ENCODE measurements around the gene SEMA6C.
"Not testable (repeated sequence)": the region's sequence is repeated elsewhere in the genome, so short reads cannot be mapped to it uniquely, and the experiment has no call there.

The SEMA6C gene

GRCh38 chr1:151132335-151133017, 14.0 kb downstream of the SEMA6C start:
- H3K9me3 ChIP-seq: no peaks in the 10 kb centered on the region
- no peaks in the 10 kb centered on the region for H3K36me3 ChIP-seq (replicated peaks)
- in situ Hi-C loops (cut with MboI; ENCODE audit: low sequenced_read_pairs): no loop called here
- no peak for DNase-seq (ENCODE audit: low spot score in 2 of 2)
- no peaks in the 10 kb centered on the region for H3K27me3 ChIP-seq (ENCODE audit: low read depth)
- H3K4me1 ChIP-seq: 0 out of 2 replicates have a peak, but pooled peaks cover 6% of the 10 kb centered on the region
- no peak overlapping the region for H3K4me3 ChIP-seq

DNA sequence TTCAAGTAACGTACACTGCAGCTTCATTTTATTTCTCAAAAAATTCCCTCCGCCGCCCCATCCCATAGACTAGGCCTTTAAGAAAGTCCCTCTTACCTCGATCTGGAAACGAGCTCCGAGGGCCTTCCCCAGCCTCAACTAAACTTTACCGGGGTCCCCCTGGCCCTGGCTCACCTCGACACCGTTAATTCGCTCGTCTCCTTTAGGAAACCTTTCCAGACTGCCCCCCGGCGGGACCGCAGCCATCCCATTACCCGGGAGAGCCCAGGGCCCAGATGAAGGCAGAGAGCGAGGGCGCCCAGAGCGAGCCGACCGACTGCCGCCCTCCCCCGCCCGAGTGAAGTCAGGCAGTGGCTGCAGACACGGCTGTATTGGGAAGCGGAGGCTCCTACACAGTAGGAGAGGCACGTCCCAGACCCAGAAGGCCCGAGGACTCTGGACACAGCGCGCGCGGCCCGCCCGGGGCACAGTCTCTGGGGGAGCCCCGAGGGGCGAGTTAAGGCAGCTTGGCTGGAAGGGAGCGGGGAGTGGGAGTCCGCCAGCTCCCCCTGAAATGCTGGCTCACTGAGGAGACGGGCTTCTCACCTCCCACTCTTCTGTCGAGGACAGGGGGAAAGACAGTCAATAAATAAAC, 14.6 kb downstream of the SEMA6C start:
- DNase-seq (ENCODE audit: low spot score in 2 of 2): no peak
- Histone ChIP-seq H3K27me3 (ENCODE audit: low read depth) (no peaks in the 10 kb centered on the region), H3K4me1 (peaks cover 9% of the 10 kb centered on the region; the same call in 1 of the 2 replicates), H3K4me3 (no peak overlapping the region), H3K36me3 (replicated peaks) (no peaks in the 10 kb centered on the region), H3K9me3 (no peaks in the 10 kb centered on the region)
- in situ Hi-C loops (cut with MboI; ENCODE audit: low sequenced_read_pairs): no loop called here

DNA sequence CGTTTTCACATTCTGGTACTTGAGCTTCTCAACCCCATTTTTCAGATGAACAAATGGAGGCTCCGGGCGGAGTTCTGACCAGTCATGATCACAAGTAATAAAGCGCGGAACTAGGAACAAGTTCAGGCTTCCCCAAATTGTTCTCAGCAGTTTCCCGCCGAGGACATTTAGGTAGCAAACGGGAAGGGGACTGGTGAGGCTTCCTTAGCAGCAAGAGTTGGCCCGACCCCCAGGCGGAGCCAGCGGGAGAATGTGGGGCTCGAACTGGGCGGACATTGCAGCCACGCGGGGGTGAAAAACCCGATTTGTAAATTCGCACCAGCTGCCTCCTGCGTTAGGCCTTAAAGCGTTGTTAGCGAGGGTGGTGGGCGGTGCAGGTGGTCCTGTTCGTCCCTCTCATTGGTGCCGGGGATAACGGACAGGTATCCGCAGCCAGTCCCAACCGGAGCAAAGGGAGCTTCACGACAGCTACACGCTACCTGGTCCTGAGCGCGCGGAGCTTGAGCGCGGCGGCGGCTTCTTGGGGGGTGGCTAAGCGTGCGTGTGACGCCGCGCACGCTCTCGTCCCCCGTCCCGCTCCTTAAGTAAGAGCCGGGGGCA, 15.3 kb downstream of the SEMA6C start:
- in situ Hi-C loops (cut with MboI; ENCODE audit: low sequenced_read_pairs): no loop called here
- H3K4me3 ChIP-seq: no peak overlapping the region
- no peaks in the 10 kb centered on the region for H3K36me3 ChIP-seq (replicated peaks)
- H3K27me3 ChIP-seq (ENCODE audit: low read depth): no peaks in the 10 kb centered on the region
- peaks cover 9% of the 10 kb centered on the region; the same call in 1 of the 2 replicates for H3K4me1 ChIP-seq
- DNase-seq (ENCODE audit: low spot score in 2 of 2): no peak
- H3K9me3 ChIP-seq: no peaks in the 10 kb centered on the region

GRCh38 chr1:151128800-151129199, 17.6 kb downstream of the SEMA6C start:
- H3K36me3 ChIP-seq (replicated peaks): no peaks in the 10 kb centered on the region
- H3K4me1 ChIP-seq: peaks cover 9% of the 10 kb centered on the region; the same call in 1 of the 2 replicates
- H3K4me3 ChIP-seq: no peak overlapping the region
- in situ Hi-C loops (cut with MboI; ENCODE audit: low sequenced_read_pairs): no loop called here
- H3K9me3 ChIP-seq: no peaks in the 10 kb centered on the region
- H3K27me3 ChIP-seq (ENCODE audit: low read depth): no peaks in the 10 kb centered on the region
- no peak for DNase-seq (ENCODE audit: low spot score in 2 of 2)

GRCh38 chr1:151124763-151125403, 21.5 kb downstream of the SEMA6C start:
- no peaks in the 10 kb centered on the region for H3K27me3 ChIP-seq (ENCODE audit: low read depth)
- DNase-seq (ENCODE audit: low spot score in 2 of 2): no peak
- no peaks in the 10 kb centered on the region for H3K9me3 ChIP-seq
- in situ Hi-C loops (cut with MboI; ENCODE audit: low sequenced_read_pairs): no loop called here
- H3K4me1 ChIP-seq: peaks cover 9% of the 10 kb centered on the region; the same call in 1 of the 2 replicates
- no peak overlapping the region for H3K4me3 ChIP-seq
- no peaks in the 10 kb centered on the region for H3K36me3 ChIP-seq (replicated peaks)

DNA sequence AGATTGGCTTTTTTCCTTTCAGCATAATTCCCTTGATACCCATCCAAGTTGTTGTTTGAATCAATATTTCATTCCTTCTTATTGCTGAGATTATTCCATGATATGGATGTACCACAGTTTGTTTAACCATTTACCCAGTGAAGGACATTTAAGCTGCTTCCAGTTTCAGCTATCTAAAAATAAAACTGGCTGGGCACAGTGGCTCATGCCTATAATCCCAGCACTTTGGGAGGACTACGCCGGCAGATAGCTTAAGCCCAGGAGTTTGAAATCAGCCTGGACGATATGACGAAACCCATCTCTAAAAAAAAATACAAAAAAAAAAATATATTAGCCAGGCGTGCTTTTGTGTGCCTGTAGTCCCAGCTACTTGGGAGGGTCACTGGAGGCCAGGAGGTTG, 32.6 kb downstream of the SEMA6C start:
- no peaks in the 10 kb centered on the region for H3K36me3 ChIP-seq (replicated peaks)
- H3K4me3 ChIP-seq: no peak overlapping the region
- no peak for DNase-seq (ENCODE audit: low spot score in 2 of 2)
- H3K4me1 ChIP-seq: no peaks in the 10 kb centered on the region
- in situ Hi-C loops (cut with MboI; ENCODE audit: low sequenced_read_pairs): no loop called here
- no peaks in the 10 kb centered on the region for H3K27me3 ChIP-seq (ENCODE audit: low read depth)
- no peaks in the 10 kb centered on the region for H3K9me3 ChIP-seq

DNA sequence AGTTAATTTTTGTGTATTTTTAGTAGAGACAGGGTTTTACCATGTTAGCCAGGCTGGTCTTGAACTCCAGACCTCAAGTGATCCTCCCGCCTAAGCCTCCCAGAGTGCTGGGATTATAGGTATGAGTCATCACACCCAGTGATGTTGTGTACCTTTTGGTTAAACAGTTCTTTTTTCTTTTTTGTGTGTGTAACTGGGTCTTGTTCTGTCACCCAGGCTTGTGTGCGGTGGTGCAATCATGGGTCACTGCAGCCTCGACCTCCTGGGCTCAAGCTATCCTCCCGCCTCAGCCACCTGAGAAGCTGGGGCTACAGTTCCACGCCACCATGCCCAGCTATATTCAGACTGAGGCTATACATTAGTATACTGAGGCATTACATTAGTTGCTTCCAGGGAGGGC, 38.1 kb downstream of the SEMA6C start:
- no peak for DNase-seq (ENCODE audit: low spot score in 2 of 2)
- Histone ChIP-seq H3K36me3 (replicated peaks) (no peaks in the 10 kb centered on the region), H3K27me3 (ENCODE audit: low read depth) (no peaks in the 10 kb centered on the region), H3K9me3 (no peaks in the 10 kb centered on the region), H3K4me1 (no peaks in the 10 kb centered on the region), H3K4me3 (no peak overlapping the region)
- in situ Hi-C loops (cut with MboI; ENCODE audit: low sequenced_read_pairs): no loop called here

DNA sequence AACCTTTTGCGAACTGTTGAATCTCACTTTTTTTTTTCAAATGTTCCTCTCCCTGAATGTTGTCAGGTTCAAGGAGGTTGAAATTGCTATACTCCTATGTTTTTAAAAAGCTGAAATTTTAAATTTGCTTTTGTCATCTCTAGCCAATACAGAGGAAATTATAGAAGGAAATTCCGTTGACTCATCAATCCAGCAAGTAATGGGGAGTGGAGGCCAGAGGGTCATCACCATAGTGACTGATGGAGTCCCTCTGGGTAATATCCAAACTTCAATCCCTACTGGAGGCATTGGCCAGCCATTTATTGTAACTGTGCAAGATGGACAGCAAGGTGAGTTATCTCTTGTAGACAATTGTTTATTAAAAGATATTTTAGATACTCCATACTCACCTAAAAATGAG, 39.5 kb downstream of the SEMA6C start:
- in situ Hi-C loops (cut with MboI; ENCODE audit: low sequenced_read_pairs): no loop called here
- no peaks in the 10 kb centered on the region for H3K27me3 ChIP-seq (ENCODE audit: low read depth)
- no peak for DNase-seq (ENCODE audit: low spot score in 2 of 2)

DNA sequence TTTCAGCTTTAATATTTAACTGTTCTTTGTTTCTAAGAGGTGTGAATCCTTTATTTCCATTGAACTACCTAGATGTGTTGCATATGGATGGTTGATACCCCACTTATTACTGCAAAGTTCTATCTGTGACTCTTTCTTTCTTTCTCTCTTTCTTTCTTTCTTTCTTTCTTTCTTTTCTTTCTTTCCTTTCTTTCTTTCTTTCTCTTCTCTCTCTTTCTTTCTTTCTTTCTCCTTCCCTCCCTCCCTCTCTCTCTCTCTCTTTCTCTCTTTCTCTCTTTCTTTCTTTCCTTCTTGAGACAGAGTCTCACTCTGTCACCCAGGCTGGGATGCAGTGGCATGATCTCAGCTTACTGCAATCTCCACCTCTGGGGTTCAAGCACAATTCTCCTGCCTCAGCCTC, 41.8 kb downstream of the SEMA6C start:
- no peaks in the 10 kb centered on the region for H3K9me3 ChIP-seq
- no peaks in the 10 kb centered on the region for H3K36me3 ChIP-seq (replicated peaks)
- no peak for DNase-seq (ENCODE audit: low spot score in 2 of 2)
- no peak overlapping the region for H3K4me3 ChIP-seq
- no peaks in the 10 kb centered on the region for H3K4me1 ChIP-seq
- in situ Hi-C loops (cut with MboI; ENCODE audit: low sequenced_read_pairs): no loop called here
- H3K27me3 ChIP-seq (ENCODE audit: low read depth): no peaks in the 10 kb centered on the region

More for the DNA sequence above, 39.5 kb downstream of the SEMA6C start:
- no peaks in the 10 kb centered on the region for H3K36me3 ChIP-seq (replicated peaks)
- H3K4me1 ChIP-seq: no peaks in the 10 kb centered on the region
- no peaks in the 10 kb centered on the region for H3K9me3 ChIP-seq
- no peak overlapping the region for H3K4me3 ChIP-seq

GRCh38 chr1:151098126-151098525, 48.3 kb downstream of the SEMA6C start:
- Histone ChIP-seq H3K9me3 (no peaks in the 10 kb centered on the region), H3K4me1 (no peaks in the 10 kb centered on the region), H3K36me3 (replicated peaks) (no peaks in the 10 kb centered on the region), H3K4me3 (no peak overlapping the region), H3K27me3 (ENCODE audit: low read depth) (no peaks in the 10 kb centered on the region)
- DNase-seq (ENCODE audit: low spot score in 2 of 2): no peak
- in situ Hi-C loops (cut with MboI; ENCODE audit: low sequenced_read_pairs): no loop called here

DNA sequence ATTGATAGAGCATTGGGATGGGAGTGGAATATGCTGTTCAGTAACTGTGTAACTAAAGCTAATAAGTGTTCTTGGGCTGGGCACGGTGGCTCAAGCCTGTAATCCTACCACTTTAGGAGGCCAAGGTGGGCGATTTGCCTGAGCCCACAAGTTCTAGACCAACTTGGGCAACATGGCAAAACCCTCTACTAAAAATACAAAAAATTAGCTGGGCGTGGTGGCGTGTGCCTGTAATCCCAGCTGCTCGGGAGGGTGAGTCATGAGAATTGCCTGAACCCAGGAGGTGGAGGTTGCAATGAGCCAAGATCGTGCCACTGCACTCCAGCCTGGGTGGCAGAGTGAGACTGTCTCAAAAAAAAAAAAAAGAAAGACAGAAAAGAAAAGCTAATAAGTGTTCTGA, 49.0 kb downstream of the SEMA6C start:
- H3K4me3 ChIP-seq; H3K36me3 ChIP-seq (replicated peaks); H3K9me3 ChIP-seq; DNase-seq (ENCODE audit: low spot score in 2 of 2); H3K4me1 ChIP-seq; H3K27me3 ChIP-seq (ENCODE audit: low read depth); in situ Hi-C loops (cut with MboI; ENCODE audit: low sequenced_read_pairs): not testable (repeated sequence)

- Histone ChIP-seq H3K9me3 (no peaks in the 10 kb centered on the region), H3K4me1 (peaks cover 6% of the 10 kb centered on the region), H3K4me3 (no peak overlapping the region), H3K27me3 (ENCODE audit: low read depth) (no peaks in the 10 kb centered on the region), H3K36me3 (replicated peaks) (no peaks in the 10 kb centered on the region)
- in situ Hi-C loops (cut with MboI; ENCODE audit: low sequenced_read_pairs): no loop called here
- DNase-seq (ENCODE audit: low spot score in 2 of 2): no peak
These were observed 60.4 kb downstream of the SEMA6C start for GRCh38 chr1:151085953-151086559.

All from HAP-1 (cell line).